Uterus (tissue), 4 donors: ENCODE measurements around the gene NUP58. TPM values are rescaled to one million over a fixed set of nuclear protein-coding genes. Genes with fewer than 3 reads are reported as not detected.

Experiments used
- DNase-seq, 2 donors: peaks; one replicate each; pipeline ENCODE4 v3.0.0-alpha.2; 2019 to 2020
- H3K27ac ChIP-seq, 2 donors: fragments of 200-600 bp; sonication (generic); 1 replicate in 1 of 2; 2 replicates in 1 of 2; pipeline ENCODE4 v1.5.1; 2016 to 2018
- H3K27me3 ChIP-seq, 2 donors: fragments of 200-600 bp; sonication (generic); one replicate each; pipeline ENCODE4 v1.5.1; 2018 to 2019; ENCODE audit warnings: control low read depth in 1 of 2
- H3K36me3 ChIP-seq, 2 donors: fragments of 200-600 bp; sonication (generic); one replicate each; pipeline ENCODE4 v1.5.1; 2019; ENCODE audit warnings: control low read depth in 1 of 2
- H3K4me1 ChIP-seq, 2 donors: fragments of 200-600 bp; sonication (generic); one replicate each; pipeline ENCODE4 v1.5.1; 2018 to 2019; ENCODE audit warnings: control low read depth in 1 of 2
- H3K4me3 ChIP-seq, 2 donors: fragments of 200-600 bp; sonication (generic); 1 replicate in 1 of 2; 2 replicates in 1 of 2; pipeline ENCODE4 v1.5.1; 2018 to 2019; ENCODE audit warnings: mild to moderate bottlenecking in 1 of 2
- H3K9me3 ChIP-seq, 2 donors: fragments of 200-600 bp; sonication (generic); one replicate each; pipeline ENCODE4 v1.5.1; 2019; ENCODE audit warnings: control low read depth in 1 of 2
- POLR2A ChIP-seq, 2 donors: fragments of 450-650 bp; IDR thresholded peaks; one replicate each; pipeline ENCODE4 v1.6.1; 2016; ENCODE audit warnings: antibody characterized with exemption in 2 of 2, mild to moderate bottlenecking in 1 of 2, moderate library complexity in 1 of 2
- intact Hi-C: fragments of 100-400 bp; cut with DNase I; formaldehyde crosslinking; loops from one replicate; pipeline ENCODE4 v1.15.1; 2023; ENCODE audit warnings: low total_unique reads
- total RNA-seq, 4 donors: library from RNA; depleted of rRNA in 3 of 4; stranded (reverse); fragments of >200 nt in 3 of 4; gene quantifications; one replicate each; pipeline versions ENCODE4 v1.1.0 to v1.2.4, GENCODE V29; 2014 to 2023
- TF ChIP-seq, protein P1 (sequence below), 4 experiments: fragments of 200-600 bp in 2 of 4; fragments of 450-650 bp in 2 of 4; sonication (generic) in 2 of 4; IDR thresholded peaks; one replicate each; pipeline ENCODE4 v1.5.1; 2016 to 2019; ENCODE audit warnings: antibody characterized with exemption in 4 of 4, mild to moderate bottlenecking in 2 of 4, moderate library complexity in 1 of 4
- donor health status: DM: yes; HTN: yes; CAD: no.

The NUP58 gene
- total RNA-seq, 4 donors from 2014 or later = 49.7 to 130 (median 61.1) TPM

DNA sequence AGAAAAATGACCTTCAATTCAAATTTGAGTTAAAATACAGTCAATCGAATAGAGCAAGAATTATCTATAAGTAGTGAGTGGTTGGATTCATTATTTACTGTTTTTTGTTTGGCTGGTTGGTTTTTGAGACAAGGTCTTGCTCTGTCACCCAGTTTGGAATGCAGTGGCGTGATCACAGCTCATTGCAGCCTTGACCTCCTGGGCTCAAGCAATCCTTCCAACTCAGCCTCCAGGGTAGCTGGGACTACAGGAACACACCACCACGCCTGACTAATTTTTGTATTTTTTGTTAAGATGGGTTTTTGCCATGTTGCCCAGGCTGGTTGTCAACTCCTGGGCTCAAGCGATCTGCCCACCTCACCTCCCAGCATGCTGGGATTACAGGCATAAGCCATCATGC lies 39.2 kb upstream of the NUP58 start:
- intact Hi-C loops = no loop called here
- no peak overlapping the region for H3K4me3 ChIP-seq
- no peaks in the 10 kb centered on the region for H3K4me1 ChIP-seq
- H3K36me3 ChIP-seq = no peaks in the 10 kb centered on the region
- TF ChIP-seq, protein P1, sequence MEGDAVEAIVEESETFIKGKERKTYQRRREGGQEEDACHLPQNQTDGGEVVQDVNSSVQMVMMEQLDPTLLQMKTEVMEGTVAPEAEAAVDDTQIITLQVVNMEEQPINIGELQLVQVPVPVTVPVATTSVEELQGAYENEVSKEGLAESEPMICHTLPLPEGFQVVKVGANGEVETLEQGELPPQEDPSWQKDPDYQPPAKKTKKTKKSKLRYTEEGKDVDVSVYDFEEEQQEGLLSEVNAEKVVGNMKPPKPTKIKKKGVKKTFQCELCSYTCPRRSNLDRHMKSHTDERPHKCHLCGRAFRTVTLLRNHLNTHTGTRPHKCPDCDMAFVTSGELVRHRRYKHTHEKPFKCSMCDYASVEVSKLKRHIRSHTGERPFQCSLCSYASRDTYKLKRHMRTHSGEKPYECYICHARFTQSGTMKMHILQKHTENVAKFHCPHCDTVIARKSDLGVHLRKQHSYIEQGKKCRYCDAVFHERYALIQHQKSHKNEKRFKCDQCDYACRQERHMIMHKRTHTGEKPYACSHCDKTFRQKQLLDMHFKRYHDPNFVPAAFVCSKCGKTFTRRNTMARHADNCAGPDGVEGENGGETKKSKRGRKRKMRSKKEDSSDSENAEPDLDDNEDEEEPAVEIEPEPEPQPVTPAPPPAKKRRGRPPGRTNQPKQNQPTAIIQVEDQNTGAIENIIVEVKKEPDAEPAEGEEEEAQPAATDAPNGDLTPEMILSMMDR (IDR thresholded peaks at IDR 0.05) = no peak
- TF ChIP-seq POLR2A (IDR thresholded peaks at IDR 0.05) = no peak
- no peak overlapping the region for H3K27ac ChIP-seq
- no peaks in the 10 kb centered on the region for H3K9me3 ChIP-seq
- no peak for DNase-seq
- H3K27me3 ChIP-seq = no peaks in the 10 kb centered on the region

DNA sequence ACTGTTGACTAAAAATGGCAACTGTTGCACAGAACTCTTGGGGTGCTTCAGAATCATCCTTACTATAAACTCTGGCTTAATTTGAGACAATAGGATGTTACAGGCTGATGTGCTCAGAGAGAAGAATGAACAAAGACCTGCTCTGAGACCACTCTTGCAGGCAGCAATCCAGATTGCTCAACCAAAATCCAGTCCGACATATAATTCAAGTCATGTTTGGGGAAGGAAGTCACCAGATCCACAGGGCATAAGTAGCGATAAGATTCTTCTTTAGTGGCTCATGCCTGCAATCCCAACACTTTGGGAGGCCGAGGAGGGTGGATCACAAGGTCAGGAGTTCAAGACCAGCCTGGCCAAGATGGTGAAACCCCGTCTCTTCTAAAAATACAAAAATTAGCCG lies 34.7 kb upstream of the NUP58 start:
- no peaks in the 10 kb centered on the region for H3K27me3 ChIP-seq
- H3K9me3 ChIP-seq = no peaks in the 10 kb centered on the region
- no peak for DNase-seq
- no peaks in the 10 kb centered on the region for H3K4me1 ChIP-seq
- no peak overlapping the region for H3K27ac ChIP-seq
- TF ChIP-seq, protein P1 (IDR thresholded peaks at IDR 0.05) = no peak
- TF ChIP-seq POLR2A (IDR thresholded peaks at IDR 0.05) = no peak
- no peak overlapping the region for H3K4me3 ChIP-seq
- no peaks in the 10 kb centered on the region for H3K36me3 ChIP-seq
- intact Hi-C loops = no loop called here

DNA sequence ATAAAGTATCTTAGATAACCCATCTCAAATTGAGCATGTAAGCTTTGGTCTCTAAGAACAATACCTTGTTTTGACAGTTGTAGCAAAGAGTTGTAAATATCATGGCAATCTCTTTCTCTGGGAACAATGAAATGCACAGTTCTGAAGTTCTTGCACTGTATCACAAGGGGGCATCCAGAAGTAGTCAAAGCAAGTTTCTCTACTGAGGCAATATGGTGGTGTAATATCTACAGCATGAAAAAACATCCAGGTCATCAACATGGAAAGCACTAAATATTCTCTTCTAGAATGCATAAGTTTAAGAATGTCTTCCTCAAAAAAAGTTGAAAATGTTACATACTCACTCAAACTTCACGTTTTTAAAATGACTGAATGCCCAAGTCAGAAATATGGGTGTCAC lies 33.7 kb upstream of the NUP58 start:
- no peaks in the 10 kb centered on the region for H3K9me3 ChIP-seq
- TF ChIP-seq POLR2A (IDR thresholded peaks at IDR 0.05) = no peak
- TF ChIP-seq, protein P1 (IDR thresholded peaks at IDR 0.05) = no peak
- H3K27ac ChIP-seq = no peak overlapping the region
- DNase-seq = no peak
- intact Hi-C loops = no loop called here
- no peaks in the 10 kb centered on the region for H3K4me1 ChIP-seq
- H3K36me3 ChIP-seq = no peaks in the 10 kb centered on the region
- H3K4me3 ChIP-seq = no peak overlapping the region
- H3K27me3 ChIP-seq = no peaks in the 10 kb centered on the region

DNA sequence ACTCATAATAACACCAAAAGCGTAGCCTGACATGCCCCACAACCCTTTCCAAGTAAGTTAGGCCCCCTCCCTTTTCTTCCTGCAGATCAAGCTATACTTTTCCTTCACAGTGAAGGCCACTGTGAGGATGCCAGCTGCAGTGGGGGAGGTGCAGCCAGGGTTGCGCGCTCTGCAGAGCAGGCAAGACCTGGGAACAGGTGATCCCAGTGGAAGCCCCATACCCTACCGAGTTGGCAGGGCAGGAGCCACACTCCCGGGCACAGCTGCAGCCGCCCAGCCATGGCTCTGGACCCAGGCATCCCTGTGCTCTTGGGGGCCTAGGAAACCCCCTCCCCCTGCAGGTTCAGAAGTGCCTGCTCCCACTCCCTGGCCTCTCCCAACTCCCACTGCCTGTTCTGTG lies 32.9 kb upstream of the NUP58 start:
- DNase-seq = no peak
- Histone ChIP-seq H3K4me1 (no peaks in the 10 kb centered on the region), H3K4me3 (no peak overlapping the region), H3K9me3 (no peaks in the 10 kb centered on the region), H3K27ac (no peak overlapping the region), H3K36me3 (no peaks in the 10 kb centered on the region), H3K27me3 (no peaks in the 10 kb centered on the region)
- TF ChIP-seq, protein P1 (IDR thresholded peaks at IDR 0.05) = no peak
- no peak for TF ChIP-seq POLR2A (IDR thresholded peaks at IDR 0.05)
- intact Hi-C loops = no loop called here

DNA sequence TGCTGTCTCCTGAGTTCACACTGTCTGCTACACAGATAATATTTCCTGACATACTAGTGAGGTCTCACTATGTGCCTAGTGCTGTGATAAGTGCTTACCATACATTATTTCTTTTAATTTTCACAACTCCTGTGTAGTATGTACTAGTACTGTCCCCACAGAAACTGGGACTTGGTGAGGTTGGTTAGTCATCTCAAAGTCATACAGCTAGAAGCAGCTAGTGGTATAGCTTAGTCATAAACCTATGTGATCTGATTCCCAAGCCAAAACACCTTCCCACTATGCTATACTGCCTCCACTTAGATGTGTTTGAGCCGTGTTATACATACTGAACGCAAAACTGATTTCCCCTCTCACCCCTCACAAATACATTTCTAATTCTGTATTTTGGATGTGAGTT lies 24.7 kb upstream of the NUP58 start:
- no peak for DNase-seq
- Histone ChIP-seq H3K9me3 (no peaks in the 10 kb centered on the region), H3K36me3 (no peaks in the 10 kb centered on the region), H3K27me3 (no peaks in the 10 kb centered on the region), H3K27ac (no peak overlapping the region), H3K4me3 (no peak overlapping the region), H3K4me1 (no peaks in the 10 kb centered on the region)
- TF ChIP-seq, protein P1 (IDR thresholded peaks at IDR 0.05) = no peak
- no peak for TF ChIP-seq POLR2A (IDR thresholded peaks at IDR 0.05)
- intact Hi-C loops = no loop called here
